Measurements from ENCODE around the gene ANKRD6.

The ANKRD6 gene

GRCh38 chr6:89597988-89598387 is 165.0 kb downstream of the ANKRD6 start:
- no peaks in the 10 kb centered on the region for H3K36me3 ChIP-seq (replicated peaks)
- H3K4me3 ChIP-seq (ENCODE audit: low read depth, low read length) = no peak overlapping the region
- DNase-seq = peak; percentile 14
- in situ Hi-C loops (cut with HindIII; ENCODE audit: low pct_ligation_motif_present, low sequenced_read_pairs) = no loop called here
- H3K27me3 ChIP-seq (replicated peaks) = no peaks in the 10 kb centered on the region
- TF ChIP-seq, protein P1, sequence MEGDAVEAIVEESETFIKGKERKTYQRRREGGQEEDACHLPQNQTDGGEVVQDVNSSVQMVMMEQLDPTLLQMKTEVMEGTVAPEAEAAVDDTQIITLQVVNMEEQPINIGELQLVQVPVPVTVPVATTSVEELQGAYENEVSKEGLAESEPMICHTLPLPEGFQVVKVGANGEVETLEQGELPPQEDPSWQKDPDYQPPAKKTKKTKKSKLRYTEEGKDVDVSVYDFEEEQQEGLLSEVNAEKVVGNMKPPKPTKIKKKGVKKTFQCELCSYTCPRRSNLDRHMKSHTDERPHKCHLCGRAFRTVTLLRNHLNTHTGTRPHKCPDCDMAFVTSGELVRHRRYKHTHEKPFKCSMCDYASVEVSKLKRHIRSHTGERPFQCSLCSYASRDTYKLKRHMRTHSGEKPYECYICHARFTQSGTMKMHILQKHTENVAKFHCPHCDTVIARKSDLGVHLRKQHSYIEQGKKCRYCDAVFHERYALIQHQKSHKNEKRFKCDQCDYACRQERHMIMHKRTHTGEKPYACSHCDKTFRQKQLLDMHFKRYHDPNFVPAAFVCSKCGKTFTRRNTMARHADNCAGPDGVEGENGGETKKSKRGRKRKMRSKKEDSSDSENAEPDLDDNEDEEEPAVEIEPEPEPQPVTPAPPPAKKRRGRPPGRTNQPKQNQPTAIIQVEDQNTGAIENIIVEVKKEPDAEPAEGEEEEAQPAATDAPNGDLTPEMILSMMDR (IDR thresholded peaks at IDR 0.05; ENCODE audit: low read depth, low read length, missing control alignments) = no peak
- H3K27ac ChIP-seq = no peak overlapping the region

DNA sequence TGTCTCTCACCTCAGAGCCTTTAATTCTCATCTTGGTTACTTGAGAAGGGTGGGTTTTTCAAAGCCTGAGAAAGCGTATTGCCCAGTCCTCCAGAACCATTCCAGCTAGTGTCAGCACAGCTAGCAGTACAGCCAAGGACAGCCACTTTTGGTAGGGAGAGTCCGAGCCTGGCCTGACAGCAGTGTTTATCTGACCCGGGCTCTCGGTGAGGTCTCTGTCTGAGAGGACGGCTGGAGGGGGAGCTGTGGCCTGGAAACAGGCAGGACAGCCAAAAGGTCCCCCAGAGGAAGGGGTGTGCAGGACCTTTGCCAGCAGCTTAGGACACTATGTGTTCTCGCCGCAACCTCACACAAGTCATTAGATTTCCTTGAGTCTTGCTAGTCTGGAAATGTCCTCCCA is 166.8 kb downstream of the ANKRD6 start:
- in situ Hi-C loops (cut with HindIII; ENCODE audit: low pct_ligation_motif_present, low sequenced_read_pairs) = no loop called here
- no peak for DNase-seq
- H3K36me3 ChIP-seq (replicated peaks) = no peaks in the 10 kb centered on the region
- H3K27me3 ChIP-seq (replicated peaks) = no peaks in the 10 kb centered on the region
- TF ChIP-seq, protein P1 (IDR thresholded peaks at IDR 0.05; ENCODE audit: low read depth, low read length, missing control alignments) = no peak
- H3K4me3 ChIP-seq (ENCODE audit: low read depth, low read length) = no peak overlapping the region
- no peak overlapping the region for H3K27ac ChIP-seq

DNA sequence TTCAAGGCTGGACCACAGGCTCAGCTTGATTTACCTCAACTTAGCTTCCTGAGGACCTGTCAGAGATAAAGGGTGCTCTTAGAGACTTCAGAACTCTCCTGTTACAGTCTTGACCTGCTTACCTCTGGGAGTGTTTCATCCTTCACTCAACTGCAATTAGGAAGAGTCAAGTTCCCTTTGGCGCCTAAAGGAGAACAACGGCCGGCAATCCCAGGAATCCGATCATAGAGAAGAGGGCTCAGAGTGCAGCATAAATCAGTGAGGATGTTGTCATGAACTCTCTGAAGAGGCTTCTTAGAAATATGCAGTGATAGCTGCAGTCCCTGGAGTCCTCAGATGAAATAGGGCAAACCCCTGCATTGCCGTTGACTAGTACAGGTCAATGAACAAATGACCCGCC is 169.2 kb downstream of the ANKRD6 start:
- in situ Hi-C loops (cut with HindIII; ENCODE audit: low pct_ligation_motif_present, low sequenced_read_pairs) = no loop called here
- H3K27ac ChIP-seq = no peak overlapping the region
- TF ChIP-seq, protein P1 (IDR thresholded peaks at IDR 0.05; ENCODE audit: low read depth, low read length, missing control alignments) = no peak
- no peaks in the 10 kb centered on the region for H3K27me3 ChIP-seq (replicated peaks)
- H3K4me3 ChIP-seq (ENCODE audit: low read depth, low read length) = no peak overlapping the region
- no peaks in the 10 kb centered on the region for H3K36me3 ChIP-seq (replicated peaks)
- no peak for DNase-seq

- Histone ChIP-seq H3K27ac (no peak overlapping the region), H3K27me3 (replicated peaks) (no peaks in the 10 kb centered on the region), H3K36me3 (replicated peaks) (no peaks in the 10 kb centered on the region), H3K4me3 (ENCODE audit: low read depth, low read length) (no peak overlapping the region)
- DNase-seq = no peak
- TF ChIP-seq, protein P1 (IDR thresholded peaks at IDR 0.05; ENCODE audit: low read depth, low read length, missing control alignments) = no peak
- in situ Hi-C loops (cut with HindIII; ENCODE audit: low pct_ligation_motif_present, low sequenced_read_pairs) = no loop called here
Measured at GRCh38 chr6:89604653-89605052, 171.7 kb downstream of the ANKRD6 start.

GRCh38 chr6:89605861-89606260 is 172.9 kb downstream of the ANKRD6 start:
- H3K27me3 ChIP-seq (replicated peaks) = no peaks in the 10 kb centered on the region
- TF ChIP-seq, protein P1 (IDR thresholded peaks at IDR 0.05; ENCODE audit: low read depth, low read length, missing control alignments) = no peak
- no peak for DNase-seq
- no peak overlapping the region for H3K4me3 ChIP-seq (ENCODE audit: low read depth, low read length)
- in situ Hi-C loops (cut with HindIII; ENCODE audit: low pct_ligation_motif_present, low sequenced_read_pairs) = no loop called here
- H3K36me3 ChIP-seq (replicated peaks) = no peaks in the 10 kb centered on the region
- no peak overlapping the region for H3K27ac ChIP-seq

GRCh38 chr6:89610149-89610642 is 177.2 kb downstream of the ANKRD6 start:
- TF ChIP-seq, protein P1 (IDR thresholded peaks at IDR 0.05; ENCODE audit: low read depth, low read length, missing control alignments) = peak; percentile 87
- Histone ChIP-seq H3K27me3 (replicated peaks) (no peaks in the 10 kb centered on the region), H3K27ac (no peak overlapping the region), H3K36me3 (replicated peaks) (no peaks in the 10 kb centered on the region), H3K4me3 (ENCODE audit: low read depth, low read length) (no peak overlapping the region)
- in situ Hi-C loops (cut with HindIII; ENCODE audit: low pct_ligation_motif_present, low sequenced_read_pairs) = no loop called here
- peak; percentile 36 for DNase-seq

All from brain microvascular endothelial cell (primary cell).